HG03558 (cell line): ENCODE results near the gene RER1.

ENCODE experiments used
- ATAC-seq: cut with Tn5 transposase; IDR thresholded peaks from one replicate; pipeline ENCODE4 v1.9.1; 2021; ENCODE audit warnings: moderate number of reproducible peaks; ENCODE audit not compliant: unreplicated experiment; ENCODE audit errors: extremely low read depth

RER1 gene

DNA sequence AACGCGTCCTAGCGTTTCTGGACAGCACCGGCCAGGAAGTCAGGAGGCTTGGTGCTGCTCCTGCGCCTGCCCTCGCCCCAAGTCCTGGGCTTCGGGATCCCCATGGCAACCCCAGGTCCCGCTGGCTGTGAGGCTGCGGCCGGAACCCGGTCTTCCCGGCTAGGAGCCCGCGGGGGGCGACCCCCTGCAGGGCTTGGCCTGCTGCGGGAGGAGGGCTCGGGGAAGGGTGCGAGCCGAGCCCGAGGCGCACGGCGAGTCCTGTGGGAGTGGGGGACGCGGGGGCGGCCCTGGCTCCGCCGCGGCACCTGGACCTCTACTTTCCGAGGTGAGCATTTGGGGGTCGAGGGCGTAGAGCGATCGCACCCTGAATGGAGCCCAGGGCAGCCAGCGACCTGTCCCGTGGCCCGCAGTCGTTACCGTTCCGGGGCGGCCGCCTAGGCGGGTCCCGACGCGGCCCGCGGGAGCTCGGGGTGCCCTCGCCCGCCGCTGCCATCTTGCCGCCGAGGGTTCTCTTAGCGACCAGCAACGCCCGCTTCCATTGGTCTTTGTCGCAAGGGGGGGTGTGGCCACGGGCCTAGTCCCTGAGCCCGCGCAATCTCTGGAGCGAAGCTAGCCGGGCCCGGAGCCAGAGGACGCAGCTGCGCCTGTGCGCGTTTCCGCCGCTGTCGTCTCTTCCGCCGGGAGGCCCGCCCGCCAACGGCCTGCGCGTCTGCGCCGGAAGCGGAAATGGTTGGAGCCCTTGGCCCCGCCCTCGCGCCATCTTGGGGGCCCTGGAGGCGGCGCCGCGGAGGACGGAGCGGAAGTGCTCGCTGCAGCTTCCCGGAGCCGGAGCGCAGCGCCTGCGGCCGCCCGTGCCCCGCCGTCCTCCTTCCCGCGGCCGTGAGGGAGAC lies at the start of gene RER1, which contains the start of gene MORN1:
RER1 (plus strand) TSS at position 801 of the 890 bp plus-strand sequence. CDS start 3,950 bp downstream, outside the sequence.
MORN1 (minus strand) TSS at position 514 of the 890 bp plus-strand sequence; CDS start at position 493, 21 bp downstream.
- peak; percentile 67 for ATAC-seq

DNA sequence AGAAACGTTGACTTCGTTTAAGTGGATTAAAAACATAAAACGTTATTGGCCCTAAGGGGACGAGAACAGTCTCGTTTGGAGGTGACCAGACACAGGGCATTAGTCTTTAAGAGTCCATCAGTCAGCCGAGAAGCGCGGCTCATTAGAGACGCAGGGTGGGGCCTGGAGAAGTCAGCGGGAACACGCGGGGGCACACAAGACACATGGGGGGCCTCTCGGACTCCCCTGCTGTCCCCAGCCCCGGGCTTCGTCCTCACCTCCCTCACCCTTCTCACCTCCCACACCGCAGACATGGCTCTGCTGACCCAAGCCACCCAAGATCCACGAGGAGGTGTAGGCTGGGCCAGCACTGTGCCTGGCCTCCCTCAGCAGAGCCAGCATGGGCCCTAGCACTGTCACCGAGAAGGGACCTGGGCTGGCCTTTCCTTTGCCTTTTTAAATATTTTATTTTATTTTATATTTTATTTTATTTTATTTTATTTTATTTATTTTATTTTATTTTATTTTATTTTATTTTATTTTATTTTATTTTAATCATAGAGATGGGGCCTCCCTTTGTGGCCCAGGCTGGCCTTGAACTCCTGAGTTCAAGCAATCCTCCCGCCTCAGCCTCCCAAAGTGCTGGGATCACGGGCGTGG lies 49.1 kb upstream of the RER1 start:
- no peak for ATAC-seq

- no peak for ATAC-seq
Observed at GRCh38 chr1:2343023-2343935, 48.4 kb upstream of the RER1 start.

DNA sequence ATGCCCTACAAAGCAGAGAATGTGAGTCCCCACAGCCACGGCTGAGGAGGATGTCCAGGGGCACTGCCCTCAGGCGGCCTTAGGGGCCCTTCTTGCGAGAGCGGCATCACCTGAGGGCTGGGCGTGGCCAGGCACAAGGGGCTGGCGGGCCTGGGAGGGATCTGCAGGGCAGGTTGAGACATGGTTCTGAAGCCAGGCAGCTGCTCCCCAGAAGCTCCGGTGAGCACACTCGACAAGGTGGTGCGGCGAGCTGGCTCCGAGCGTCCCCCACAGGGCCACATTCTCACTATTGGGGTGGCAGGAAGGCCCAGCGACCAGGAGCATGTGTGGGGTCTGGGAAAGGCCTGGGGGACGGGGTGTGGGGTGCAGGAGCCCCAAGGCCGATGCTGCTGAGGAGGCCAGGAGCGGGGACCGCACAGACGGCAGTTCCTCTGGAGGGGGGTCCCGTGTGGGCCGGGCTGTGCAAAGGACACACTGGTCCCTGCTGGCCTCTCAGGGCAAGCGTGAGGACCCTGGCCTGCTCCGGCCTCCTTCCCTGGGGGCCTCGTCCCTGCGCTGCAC lies 47.4 kb upstream of the RER1 start:
- no peak for ATAC-seq

- ATAC-seq: no peak
Observed at GRCh38 chr1:2344744-2345296, 46.8 kb upstream of the RER1 start.

GRCh38 chr1:2345297-2346075 lies 46.2 kb upstream of the RER1 start:
- no peak for ATAC-seq

DNA sequence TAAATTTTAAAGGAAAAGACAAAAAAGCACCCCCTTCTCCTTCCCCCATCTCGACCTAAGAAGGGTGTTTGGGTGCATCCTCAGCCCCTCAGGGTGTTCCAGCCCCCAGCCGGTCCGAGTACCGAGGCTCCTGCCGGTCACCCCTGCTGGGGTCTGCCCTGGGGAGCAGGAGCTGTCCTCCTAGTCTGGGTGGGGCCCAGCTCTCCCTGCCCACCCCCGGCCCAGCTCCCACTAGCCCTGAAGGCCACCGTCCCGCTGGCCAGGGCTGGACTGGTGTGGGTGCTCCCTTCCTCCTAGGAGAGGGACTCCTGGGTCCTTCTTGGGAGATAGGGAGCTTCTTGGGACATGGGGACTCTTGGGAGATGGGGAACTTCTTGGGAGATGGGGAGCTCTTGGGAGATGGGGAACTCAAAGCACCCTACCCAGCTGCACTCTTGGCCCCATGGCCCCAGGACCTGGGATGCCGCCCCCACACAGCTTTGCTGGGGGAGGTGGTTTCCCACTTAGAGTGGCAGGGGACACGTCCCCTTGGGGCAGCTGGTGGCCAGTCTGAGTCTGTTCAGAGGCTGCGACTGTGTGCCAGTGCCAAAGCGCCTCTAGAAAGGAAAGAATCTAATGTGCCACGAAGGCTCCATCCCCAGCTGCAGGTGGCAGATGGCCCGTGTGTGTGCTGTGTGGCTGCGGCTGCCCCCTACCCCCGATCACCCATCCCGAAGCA lies 44.8 kb upstream of the RER1 start:
- no peak for ATAC-seq

GRCh38 chr1:2347409-2347785 lies 44.2 kb upstream of the RER1 start:
- ATAC-seq: no peak

DNA sequence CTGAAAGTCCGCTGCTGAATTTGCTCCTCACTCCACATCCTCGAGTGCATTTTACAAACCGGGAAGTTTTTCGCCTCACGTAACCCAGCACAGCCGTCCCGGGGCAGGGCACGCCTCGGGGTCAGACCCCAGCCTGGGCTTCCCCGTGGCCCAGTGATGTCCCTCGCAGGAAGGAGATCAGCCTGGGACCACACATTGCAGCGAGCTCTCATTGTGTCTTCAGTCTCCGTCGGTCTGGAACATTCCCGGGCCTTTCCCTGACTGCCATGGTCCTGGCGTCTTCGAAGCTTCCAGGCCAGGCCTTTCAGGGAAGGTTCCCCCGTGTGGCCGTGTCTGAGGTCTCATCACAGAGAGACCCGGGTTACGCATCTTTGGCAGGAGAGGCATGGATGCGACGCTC lies 43.7 kb upstream of the RER1 start:
- ATAC-seq: no peak

DNA sequence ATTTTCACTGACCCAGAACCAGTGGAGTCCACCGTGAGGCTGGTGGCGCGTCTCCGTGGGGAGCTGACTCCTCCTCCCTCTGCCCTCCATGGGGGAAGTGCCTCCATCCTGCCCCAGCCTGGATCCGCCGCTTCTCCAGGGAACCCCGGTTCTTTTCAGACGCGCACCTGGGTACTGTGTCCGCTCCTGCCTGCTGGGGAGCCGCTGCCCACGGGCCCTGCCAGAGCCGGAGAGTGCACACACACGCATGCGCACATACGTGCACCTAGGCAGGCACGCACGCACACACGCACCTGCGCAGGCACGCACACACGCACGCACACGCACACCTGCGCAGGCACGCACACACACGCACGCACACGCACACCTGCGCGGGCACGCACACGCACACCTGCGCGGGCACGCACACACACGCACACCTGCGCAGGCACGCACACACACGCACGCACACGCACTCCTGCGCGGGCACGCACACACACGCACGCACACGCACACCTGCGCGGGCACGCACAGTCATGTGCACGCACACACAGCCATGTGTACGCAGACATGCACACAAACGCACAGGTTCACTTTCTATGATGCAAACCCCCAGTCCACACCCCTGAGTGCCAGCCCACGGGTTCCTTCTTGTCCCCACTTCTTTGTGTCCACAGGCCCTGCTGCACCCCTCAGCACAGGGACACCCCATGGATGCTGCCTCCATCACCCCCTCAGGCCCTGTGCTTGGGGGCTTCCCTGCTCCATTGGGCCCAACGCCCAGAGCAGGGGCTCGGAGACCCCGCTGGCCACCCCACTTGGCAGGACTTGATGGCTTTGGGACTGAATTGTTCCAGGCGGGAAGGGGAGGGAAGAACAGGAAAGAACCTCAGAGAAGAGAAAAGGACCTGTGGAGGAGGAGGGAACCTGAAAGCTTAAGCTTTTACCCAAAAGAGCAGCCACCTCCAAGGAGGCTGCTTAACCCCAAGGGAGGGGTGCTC lies 43.0 kb upstream of the RER1 start:
- ATAC-seq: no peak

- no peak for ATAC-seq
Observed at GRCh38 chr1:2349806-2350205, 41.8 kb upstream of the RER1 start.

- ATAC-seq: no peak
Observed at GRCh38 chr1:2350501-2350900, 41.1 kb upstream of the RER1 start.

DNA sequence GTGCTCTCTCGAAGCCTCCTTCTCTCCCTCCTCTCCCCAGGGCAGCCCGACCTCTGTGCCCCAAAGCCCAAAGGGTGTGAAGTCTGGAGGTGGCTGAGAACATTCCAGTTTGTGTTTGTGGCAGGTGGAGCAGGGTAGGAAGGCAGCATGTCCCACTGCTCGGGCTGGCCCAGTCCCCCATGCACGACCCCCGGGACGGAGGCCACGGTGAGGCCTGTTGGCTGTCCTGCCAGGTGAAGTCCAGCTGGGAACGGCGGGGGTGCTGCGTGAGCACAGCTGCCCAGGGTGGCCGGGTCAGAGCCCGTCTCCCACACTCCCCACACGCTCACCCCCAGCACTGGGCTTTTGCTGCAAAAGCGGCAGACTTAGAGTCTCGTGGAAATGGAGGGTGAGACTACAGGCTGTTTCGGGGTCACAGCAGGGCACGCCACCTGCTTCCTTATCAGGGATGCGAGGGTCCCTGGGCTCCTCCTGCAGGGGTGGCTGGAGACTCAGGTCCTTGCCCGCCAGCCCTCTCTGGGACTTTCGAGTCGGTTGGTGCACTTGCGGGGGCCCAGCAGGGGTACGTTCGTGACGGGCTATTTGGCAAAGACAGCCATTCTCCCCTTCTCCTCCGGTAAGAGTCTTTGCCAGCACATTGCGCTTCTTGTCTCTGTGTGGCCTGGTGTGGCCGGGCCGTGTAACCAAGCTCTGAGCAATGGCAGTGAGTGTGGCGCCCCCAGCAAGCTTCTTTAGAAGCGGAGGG lies 40.6 kb upstream of the RER1 start:
- ATAC-seq: no peak

GRCh38 chr1:2351723-2352122 lies 39.9 kb upstream of the RER1 start:
- no peak for ATAC-seq

- ATAC-seq: no peak
Observed at GRCh38 chr1:2352341-2352896, 39.2 kb upstream of the RER1 start.

DNA sequence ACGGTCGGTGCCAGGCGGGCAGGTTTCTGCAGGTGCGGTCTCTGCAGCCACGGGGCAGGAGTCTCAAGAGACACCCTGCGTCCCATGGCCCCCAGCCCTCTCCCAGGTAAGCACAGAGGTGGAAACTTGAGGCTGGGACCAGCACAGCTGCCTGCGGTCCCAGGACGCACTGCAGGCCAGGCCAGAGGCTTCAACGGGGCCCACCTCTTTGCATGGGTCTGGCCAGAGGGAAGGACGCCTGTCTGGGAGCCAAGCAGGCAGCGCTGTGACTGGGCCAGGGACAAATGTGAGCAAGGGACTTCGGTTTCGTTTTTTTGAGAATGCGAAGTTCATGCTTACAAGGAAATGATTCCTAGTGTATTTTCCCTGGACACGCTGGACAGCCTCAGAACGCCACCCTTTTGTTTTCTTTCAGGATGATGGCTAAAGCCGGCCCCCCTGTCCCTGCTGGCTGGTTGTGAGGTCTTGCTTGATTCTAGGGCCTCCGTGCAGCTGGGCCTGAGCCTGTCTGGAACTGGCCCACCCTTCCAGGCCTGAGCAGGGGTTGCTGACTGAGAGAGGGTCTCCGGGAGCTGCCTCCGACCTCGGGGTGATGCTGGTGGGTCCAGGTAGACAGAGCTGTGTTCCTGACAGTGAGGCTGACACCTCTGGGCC lies 38.6 kb upstream of the RER1 start:
- ATAC-seq: no peak
